Forelimb muscle (tissue), 1 donor: ENCODE results near the gene PPME1. TPM values are rescaled to one million over a fixed set of nuclear protein-coding genes. Genes with fewer than 3 reads are reported as not detected.

ENCODE experiments used
- DNase-seq: peaks from one replicate; pipeline ENCODE4 v3.0.0-alpha.2; 2013; ENCODE audit warnings: low read depth
- polyA plus RNA-seq: library from polyadenylated mRNA; unstranded; fragments of 120-200 nt; gene quantifications from one replicate; pipeline ENCODE4 v1.2.1, GENCODE V29; 2013; ENCODE audit not compliant: insufficient read length

Gene PPME1
- polyA plus RNA-seq, 1 donor, result 40.6 TPM

GRCh38 chr11:74159642-74160041, 11.4 kb upstream of the PPME1 start:
- no peak for DNase-seq

DNA sequence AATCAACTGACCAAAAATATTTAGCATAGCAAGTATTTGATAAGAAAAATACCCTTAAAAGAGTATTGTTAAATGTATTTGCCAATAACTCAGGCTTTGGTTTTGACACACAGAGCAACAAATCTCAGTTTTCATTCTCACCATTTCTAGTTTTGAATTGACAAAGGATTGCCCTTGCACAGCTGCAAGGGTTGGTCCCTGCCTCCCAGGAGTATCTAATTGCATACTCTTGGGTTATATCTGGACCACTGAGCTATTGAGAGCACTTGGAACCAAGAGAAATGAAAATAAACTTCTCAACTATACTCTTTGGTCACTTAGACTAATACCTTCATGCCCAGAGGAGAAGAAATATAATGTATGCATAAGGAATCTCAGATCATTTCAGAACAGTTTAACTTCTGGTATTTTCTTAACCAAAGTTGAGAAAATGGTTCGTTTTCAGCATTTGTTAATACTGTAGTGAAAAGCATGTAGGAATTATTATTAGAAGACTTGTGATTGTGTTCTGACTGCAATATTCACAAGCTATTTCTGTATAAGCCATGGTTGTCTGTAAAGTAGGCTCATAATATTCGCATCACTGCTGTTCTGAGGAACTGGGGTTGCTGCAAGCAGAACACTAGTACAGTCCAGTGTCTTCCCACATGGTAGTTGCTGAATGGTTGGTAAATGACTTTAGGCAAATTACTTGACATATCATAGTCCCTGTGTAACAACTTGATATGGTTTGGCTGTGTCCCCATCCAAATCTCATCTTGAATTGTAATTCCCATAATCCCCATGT, 8.2 kb upstream of the PPME1 start:
- DNase-seq, result no peak

DNA sequence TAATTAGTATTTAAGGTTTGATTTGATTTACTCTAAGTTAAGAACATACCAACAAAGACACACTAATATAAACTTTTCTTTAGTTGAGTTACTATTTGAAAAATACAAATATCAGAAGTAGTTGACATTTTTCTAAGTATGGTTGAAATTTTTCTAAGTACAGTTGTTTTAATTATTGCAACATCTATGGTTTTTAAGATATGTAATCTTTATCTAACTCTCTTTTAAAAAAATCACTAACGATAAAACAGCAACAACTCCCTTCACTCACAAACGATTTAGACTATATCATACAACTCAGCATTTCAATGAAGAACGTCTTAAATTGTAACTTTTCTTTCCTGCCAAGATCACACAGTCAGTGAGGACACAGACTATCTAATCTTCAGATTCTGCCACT, 2.3 kb upstream of the PPME1 start:
- no peak for DNase-seq

DNA sequence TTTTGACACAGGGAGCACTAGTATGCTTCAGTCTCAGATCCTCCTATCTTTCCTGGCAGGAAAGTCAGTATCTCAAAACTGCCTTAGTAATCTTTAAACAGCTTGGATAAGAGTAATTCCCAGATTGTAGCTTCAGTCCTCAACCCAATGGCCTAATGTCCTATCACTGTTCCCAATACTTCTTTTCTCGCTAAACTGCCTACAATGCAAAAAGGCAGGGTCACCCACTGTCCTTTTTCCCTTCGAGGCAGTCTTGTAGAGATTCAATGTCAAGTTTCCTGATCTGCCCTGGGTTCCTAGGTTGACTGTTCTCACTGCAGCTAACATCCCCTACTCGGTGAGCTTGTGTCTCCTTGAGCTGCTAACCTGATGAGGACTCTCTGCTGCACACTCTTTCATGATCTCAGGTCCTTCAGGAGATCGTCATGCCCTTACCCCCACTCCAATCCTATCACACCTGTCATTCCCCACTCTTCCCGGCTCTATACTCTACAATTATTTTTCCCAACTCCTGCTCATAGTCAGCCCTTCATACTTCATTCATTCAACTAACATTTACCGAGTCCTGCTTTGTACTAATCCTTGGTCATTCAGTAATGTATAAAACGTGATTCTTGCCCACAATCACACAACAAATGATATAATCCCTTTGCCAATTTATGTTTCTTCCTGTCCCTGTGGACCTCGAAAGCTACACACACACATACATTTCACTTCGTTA, 1.2 kb upstream of the PPME1 start:
- no peak for DNase-seq

DNA sequence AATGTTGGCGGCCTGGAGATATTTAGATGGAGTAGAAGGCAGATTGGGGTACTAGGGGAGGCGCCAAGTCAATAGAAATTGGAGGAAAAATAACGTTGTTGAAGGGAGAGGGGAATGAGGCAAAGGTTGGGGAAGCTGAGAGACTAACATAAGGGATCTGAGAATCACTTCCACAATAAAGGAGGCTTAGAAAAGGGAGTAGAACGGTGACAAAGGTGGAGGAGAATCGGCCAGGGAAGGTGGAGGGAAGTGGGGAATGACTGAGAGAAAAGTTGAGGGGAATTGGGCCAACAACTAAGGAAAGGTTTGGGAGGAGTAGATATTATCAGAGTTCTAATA, 510 bp downstream of the PPME1 start:
- no peak for DNase-seq

GRCh38 chr11:74171997-74172396, 908 bp downstream of the PPME1 start:
- no peak for DNase-seq

DNA sequence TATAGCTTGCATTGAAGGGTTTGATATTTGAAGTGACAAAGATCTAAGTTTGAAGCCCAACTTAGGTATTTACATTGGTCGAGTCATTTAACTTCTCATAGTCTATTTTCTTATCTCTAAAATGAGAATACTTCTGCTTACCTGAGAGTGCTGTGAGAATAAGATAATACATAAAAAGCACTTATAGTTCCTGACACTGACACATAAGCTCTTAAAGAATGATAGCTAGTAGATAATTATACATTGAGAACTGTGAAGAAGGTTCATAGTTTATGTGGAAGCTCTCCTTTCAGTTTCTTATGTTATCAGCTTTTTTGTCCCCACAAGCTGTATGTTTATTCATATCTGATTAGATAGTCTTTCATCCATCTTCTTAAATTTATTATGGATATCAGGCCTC, 4.8 kb downstream of the PPME1 start:
- no peak for DNase-seq

GRCh38 chr11:74179234-74180052, 8.4 kb downstream of the PPME1 start:
- DNase-seq, result no peak

DNA sequence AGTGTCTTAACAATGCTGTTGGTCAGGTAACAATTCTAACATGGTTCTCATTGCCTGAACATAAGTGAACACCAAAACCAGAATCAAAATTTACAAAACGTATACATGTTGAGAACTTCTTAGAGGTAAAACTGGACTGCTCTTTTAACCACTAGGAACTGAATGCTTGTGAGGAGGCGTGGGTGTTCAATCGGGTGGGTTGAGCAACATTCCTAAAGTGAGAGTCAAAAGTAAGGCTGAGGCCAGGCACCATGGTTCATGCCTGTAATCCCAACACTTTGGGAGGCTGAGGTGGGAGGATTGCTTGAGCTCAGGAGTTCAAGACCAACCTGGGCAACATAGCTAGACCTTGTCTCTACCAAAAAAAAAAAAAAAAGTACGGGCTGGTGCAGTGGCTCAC, 11.5 kb downstream of the PPME1 start:
- DNase-seq, result no peak

- DNase-seq, result no peak
Measured at GRCh38 chr11:74185285-74185684, 14.2 kb downstream of the PPME1 start.

- no peak for DNase-seq
Measured at GRCh38 chr11:74185695-74186094, 14.6 kb downstream of the PPME1 start.

DNA sequence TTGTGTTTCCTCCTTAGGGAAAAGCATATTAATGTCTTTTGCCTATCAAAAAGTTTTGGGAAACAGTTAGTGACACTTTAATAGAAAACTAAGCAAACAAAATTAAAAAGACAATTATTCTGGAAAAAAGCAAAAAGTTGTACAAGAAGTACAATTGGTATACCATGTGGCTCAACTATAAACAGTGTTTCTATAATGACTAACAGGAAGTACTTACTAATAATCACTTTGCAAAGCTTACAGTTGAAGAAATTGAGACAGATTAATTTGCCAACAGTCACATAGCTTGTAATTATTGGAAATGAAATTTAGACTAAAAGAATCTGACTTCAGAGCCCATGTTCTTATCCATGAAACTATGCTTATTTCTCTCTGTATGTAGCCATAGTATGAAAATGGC, 24.7 kb downstream of the PPME1 start:
- DNase-seq, result no peak

DNA sequence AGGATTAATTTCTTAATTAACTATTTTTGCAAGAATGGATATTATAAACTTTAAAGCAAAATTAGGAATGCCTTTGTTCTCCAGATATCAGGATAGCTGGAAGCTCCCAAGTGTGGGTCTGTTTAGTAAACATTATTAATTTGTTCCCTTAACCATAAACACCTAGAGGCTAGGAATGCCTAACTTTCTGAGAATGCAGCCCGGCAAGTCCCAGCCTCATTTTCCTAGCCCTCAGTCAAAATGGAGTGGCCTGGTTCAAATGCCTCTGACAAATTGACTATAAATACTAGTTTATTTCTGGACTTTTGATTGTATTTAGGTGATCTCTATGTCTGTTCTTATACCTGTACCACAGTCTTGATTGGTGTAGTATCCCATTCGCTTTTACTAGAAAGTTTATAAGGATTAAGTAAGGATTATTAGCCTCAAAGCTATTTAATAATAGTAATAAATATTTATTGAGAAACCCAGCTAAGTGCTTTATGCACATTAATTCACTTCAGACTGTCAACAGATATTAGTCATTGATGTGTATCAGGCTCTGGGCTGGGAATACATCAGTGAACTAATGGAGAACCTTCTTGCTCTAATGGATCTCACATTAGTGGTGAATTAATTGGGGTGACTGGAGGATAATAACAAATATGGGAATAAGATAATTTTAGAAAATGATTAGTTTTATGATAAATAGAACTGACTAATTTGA, 25.8 kb downstream of the PPME1 start:
- DNase-seq, result no peak

DNA sequence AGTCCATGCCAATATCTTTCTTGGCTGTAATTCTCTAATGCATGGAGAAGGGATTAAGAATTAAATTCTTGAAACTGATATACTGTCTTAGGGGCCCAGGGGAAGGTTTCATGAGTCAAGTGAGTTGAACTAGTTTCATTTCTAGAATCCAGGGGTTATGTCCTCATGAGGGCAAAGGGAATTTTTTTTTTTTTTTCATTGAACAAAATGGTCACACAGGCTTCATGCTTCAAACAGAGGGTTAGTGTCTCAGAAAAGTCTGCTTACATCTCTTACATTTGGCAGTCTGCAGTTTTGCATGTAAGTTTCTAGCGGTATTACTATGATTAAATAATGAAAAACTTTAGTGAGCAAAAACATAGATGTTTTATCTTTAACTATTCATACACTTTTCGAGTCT, 32.9 kb downstream of the PPME1 start:
- DNase-seq, result no peak

GRCh38 chr11:74204701-74205100, 33.6 kb downstream of the PPME1 start:
- DNase-seq, result no peak

DNA sequence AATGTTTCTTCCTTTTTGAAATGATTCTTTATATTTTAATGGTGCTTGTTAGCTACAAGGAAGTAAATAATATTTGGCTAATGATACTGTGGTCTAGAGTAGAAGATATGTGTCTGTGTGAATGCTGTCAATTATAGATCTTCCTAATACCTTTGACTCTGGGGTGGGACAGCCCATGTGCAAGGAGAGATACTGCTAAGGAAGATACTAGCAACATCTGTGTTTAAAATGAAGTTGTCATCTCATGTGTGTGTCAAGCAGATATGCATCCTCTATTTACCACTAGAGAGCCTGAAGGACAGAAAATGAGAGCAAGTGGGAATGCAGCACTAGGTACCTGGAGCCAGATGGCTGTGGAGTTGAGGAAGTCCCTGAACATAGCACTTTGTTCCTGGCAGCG, 34.1 kb downstream of the PPME1 start:
- no peak for DNase-seq

DNA sequence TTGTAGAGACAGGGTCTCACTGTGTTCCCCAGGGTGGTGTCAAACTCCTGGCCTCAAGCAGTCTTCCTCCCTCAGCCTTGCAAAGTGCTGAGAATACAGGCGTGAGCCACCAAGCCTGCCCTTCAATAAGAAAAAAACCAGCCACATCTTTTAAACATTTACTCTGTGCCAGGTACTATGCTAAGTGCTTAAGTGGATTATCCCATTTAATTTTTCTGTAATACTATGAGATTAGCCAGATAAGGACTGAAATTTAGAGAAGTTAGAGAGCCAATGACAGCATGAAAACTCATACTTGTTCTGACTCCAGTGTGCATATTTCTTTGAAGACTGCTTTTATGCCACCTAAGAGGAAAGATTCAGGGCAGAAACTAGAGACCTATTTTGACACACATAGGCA, 35.7 kb downstream of the PPME1 start:
- DNase-seq, result no peak

- DNase-seq, result no peak
Measured at GRCh38 chr11:74208507-74208906, 37.4 kb downstream of the PPME1 start.

- no peak for DNase-seq
Measured at GRCh38 chr11:74212533-74212932, 41.4 kb downstream of the PPME1 start.

DNA sequence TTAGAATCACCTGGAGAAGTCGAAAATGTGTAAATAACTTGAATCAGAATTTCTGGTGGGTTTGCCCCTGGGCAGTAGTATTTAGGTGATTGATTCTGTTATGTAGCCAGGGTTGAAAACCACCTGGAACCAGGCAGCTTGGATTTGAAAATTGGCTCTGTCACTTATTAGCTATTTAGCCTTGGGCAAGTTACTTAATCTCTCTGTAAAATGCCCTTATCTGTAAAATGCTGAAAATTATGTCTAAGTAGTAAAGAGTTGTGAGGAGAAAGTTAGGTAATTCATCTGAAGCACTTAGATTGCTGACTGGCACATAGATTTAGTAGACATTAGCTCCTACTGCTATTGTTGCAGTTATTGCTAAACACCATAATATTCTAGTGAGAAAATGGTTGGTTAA, 49.3 kb downstream of the PPME1 start:
- no peak for DNase-seq

DNA sequence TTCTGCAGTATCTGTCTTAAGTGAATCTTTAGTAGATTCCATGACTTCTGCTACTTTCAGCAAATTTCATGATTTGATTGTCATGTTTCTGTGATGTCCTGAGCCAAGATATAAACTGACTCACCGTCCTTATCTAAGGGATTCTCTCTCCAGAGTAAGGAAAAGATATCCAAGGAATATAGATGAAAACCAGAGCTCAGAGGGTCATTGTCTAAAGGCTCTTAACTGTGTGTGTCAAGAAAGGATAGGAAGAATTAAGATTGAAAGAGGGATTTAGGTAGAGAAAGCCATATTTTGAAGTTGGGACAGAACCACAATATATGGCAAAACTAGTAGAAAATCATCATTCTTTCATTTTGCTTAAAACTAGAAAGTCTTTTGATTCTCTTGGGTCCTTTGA, 50.7 kb downstream of the PPME1 start:
- DNase-seq, result no peak

GRCh38 chr11:74225565-74225964, 54.5 kb downstream of the PPME1 start:
- DNase-seq, result no peak
